IPS-20b (cell line): ENCODE results near the gene OR7C2.
A peak's percentile ranks its signal among the peaks of the same experiment; 100 is the strongest.

Experiments
- H3K27ac ChIP-seq: one replicate; pipeline ENCODE4 v1.5.1; 2013; ENCODE audit warnings: low read length
- H3K27me3 ChIP-seq: 2 replicates; pipeline ENCODE4 v1.6.1; 2013; ENCODE audit warnings: mild to moderate bottlenecking, low read length, inconsistent platforms; ENCODE audit not compliant: insufficient read depth
- H3K36me3 ChIP-seq: 2 replicates; pipeline ENCODE4 v1.6.1; 2013; ENCODE audit warnings: low read depth, mild to moderate bottlenecking, inconsistent platforms, low read length, moderate library complexity; ENCODE audit not compliant: insufficient read depth
- H3K4me1 ChIP-seq: 2 replicates; pipeline ENCODE4 v1.6.1; 2013; ENCODE audit warnings: mild to moderate bottlenecking, control low read depth, inconsistent platforms, low read length, moderate library complexity; ENCODE audit not compliant: insufficient read depth
- H3K4me3 ChIP-seq: 2 replicates; pipeline ENCODE4 v1.5.1; 2013; ENCODE audit warnings: mild to moderate bottlenecking, low read length, inconsistent platforms
- H3K9ac ChIP-seq: 2 replicates; pipeline ENCODE4 v1.6.1; 2013; ENCODE audit warnings: low read depth, mild to moderate bottlenecking, inconsistent platforms, low read length, moderate library complexity
- H3K9me3 ChIP-seq: 2 replicates; pipeline ENCODE4 v1.6.1; 2013; ENCODE audit warnings: mild to moderate bottlenecking, low read depth, low read length, inconsistent platforms; ENCODE audit not compliant: insufficient read depth

OR7C2 gene

DNA sequence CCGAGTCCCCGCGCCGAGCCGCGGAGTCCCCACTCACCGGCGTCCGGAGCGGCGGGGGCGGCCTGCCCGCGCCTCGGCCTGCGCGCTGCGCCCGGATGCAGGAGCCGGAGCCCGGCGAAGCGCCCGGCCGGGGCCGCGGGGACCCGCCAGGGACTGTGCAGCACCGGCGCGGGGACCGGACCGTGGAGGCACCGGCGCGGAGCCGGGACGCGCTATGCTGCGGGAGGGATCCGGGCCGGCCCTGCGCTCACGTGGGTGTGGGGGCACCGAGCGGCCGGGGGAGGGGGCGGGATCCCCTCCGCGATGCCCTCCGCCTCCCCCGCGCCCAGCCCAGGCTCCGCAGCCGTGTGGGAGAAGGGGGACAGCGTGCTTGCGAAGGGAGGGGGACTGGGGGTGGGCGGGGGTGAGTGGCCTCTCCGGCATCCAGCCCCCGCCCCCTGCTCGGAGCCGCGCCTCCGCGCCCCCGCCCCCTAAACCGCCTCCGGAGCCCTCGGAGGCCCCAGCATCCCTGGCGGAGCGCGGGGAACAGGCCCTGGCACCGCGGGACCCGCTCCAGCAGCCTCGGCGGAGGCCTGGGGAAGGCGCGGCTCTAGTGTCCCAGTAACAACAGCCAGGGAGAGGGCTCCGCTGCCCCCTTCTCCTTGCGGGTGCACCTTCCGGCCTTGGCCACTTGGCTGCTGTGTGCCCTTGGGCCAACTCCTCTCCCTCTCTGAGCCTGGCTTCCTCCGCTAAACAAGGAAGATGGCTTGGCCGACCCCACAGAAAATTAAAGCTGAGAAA lies 38.4 kb downstream of the OR7C2 start, which contains the start of gene SLC1A6:
TSS of gene SLC1A6 (minus strand) at position 389 of the 780 bp plus-strand sequence. CDS start 6,954 bp downstream, outside the sequence.
- Histone ChIP-seq H3K36me3 (no peaks in the 10 kb centered on the region), H3K27me3 (peaks cover 40% of the 10 kb centered on the region), H3K4me1 (0 out of 2 replicates have a peak, but pooled peaks cover 4% of the 10 kb centered on the region), H3K27ac (no peak within 1 kb of the TSS), H3K9ac (peak within 1 kb of the TSS; percentile 71; the same call in 1 of the 2 replicates), H3K9me3 (no peaks in the 10 kb centered on the region), H3K4me3 (peak within 1 kb of the TSS; percentile 85)

DNA sequence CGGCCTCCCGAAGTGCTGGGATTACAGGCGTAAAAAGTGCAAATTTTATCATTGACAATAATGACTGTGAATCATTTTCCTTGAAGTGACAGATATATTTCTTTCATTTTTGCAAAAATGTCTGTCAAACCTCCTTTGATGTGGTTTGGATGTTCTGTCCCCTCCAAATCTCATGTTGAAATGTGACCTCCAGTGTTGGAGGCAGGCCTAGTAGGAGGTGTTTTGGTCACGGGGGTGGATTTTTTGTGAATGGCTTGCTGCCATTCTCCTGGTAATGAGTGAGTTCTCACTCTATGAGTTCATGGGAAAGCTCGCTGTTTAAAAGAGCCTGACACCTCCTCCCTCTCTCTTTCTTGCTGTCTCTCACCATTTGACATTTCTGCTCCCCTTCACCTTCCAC lies 43.8 kb downstream of the OR7C2 start:
- peaks cover 15% of the 10 kb centered on the region for H3K27me3 ChIP-seq
- no peak overlapping the region for H3K4me3 ChIP-seq
- H3K9me3 ChIP-seq, result no peaks in the 10 kb centered on the region
- H3K36me3 ChIP-seq, result no peaks in the 10 kb centered on the region
- no peaks in the 10 kb centered on the region for H3K4me1 ChIP-seq
- no peak overlapping the region for H3K9ac ChIP-seq
- H3K27ac ChIP-seq, result no peak overlapping the region
